NCI-H69 (cell line): ENCODE measurements around the gene USP4.
"Not testable (repeated sequence)": the region's sequence is repeated elsewhere in the genome, so short reads cannot be mapped to it uniquely, and the experiment has no call there.

Experiments
- DNase-seq: peaks from one replicate; lab custom pipeline; 2025; lab: John Stamatoyannopoulos, UW

Gene USP4

DNA sequence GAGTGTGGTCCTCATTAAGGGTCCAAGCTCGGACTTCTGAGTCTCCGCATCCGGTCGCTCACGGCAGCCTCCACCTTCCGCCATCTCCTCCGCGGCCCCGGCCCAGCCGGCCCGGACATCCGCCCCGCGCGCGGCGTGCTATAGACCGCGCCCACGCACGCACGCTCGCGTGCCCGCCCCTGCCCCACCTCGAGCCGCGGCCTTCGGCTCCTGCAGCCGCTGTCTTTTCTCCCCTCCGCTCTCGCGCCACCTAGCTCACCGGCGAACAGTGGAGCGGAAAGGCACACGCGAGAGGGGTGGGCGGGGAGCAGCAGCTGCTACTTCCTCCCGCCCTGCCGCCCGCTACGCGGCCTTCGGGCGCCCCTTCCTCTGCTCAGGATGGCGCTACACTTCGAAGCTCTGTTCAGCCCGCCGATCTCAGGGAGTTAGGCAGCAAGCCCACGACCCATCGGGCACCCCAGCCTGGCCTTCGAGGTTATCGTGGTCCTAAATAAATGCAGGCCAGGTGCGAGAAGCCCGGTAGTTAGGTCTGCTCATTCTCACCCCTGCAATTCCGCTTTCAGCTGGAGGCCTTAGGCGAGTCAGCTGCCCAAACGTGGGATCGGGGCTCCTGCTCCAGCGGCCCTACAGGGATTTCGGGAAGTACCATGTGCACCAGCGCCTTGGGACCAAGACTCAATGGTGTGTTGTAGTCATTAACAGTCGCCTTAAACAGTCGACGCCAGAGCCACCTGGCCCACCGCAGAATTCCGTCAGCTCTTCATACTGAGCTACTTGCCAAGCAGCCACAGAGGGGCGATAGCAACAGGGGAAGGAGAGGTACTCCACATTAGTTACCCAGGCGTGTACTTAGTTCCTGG, at the start of gene USP4:
USP4 (minus strand) TSS at position 113 of the 860 bp plus-strand sequence; CDS start at position 84, 29 bp downstream.
- DNase-seq: peak; percentile 92

DNA sequence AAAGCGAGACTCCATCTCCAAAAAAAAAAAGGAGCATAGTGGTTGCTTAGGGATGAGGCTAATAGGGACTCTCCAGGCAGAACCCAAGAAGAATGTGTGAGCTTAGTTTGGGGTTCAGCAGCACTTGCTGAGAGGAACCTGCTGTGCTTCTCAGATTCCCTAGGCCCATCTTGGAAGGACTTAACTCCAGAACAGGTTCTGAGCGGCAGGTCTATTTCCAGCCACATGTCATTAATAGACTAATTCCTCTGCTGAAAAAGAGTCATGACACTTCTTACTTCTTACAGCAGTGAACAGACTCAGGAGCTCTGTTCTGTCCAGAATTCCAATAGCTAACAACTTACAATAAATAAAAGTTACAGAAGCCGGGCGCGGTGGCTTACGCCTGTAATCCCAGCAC, 49.4 kb upstream of the USP4 start:
- DNase-seq: no peak

- no peak for DNase-seq
Observed at GRCh38 chr3:49388289-49388820, 48.5 kb upstream of the USP4 start.

GRCh38 chr3:49387721-49388120, 47.9 kb upstream of the USP4 start:
- no peak for DNase-seq

- no peak for DNase-seq
Observed at GRCh38 chr3:49386056-49386756, 46.4 kb upstream of the USP4 start.

DNA sequence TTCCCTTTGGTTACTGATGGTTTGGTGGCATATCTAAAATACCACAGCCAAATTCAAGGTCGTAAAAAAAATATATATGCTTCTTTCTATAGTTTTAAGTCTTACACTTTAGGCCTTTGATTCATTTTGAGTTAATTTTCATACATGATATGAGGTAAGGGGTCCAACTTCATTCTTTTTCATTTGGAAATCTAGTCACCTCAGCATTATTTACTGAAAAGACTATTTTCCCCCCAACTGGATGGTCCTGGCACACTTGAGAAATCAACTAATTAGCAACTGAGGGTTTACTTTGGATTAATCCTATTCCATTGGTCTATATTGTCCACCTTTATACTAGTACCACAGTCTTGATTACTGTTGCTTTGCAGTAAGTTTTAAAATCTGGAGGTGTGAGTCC, 45.8 kb upstream of the USP4 start:
- DNase-seq: no peak

DNA sequence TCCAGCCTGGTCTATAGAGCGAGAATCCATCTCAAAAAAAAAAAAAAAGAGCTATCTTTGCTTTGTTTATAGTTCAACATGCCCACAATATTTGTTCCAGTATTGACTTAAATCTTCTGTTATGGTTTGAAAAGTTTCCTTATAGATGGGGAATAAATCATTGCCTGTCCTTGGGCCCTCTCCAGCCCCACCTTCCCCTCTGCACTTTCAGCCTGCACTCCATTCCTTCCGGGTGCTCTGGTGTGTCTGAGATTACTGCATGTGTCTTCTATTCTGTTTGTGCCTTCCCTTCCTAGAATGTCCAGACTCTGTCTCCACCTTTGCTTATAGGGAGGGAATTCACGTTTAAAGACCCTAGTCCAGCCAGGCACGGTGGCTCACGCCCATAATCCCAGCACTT, 43.5 kb upstream of the USP4 start:
- no peak for DNase-seq

DNA sequence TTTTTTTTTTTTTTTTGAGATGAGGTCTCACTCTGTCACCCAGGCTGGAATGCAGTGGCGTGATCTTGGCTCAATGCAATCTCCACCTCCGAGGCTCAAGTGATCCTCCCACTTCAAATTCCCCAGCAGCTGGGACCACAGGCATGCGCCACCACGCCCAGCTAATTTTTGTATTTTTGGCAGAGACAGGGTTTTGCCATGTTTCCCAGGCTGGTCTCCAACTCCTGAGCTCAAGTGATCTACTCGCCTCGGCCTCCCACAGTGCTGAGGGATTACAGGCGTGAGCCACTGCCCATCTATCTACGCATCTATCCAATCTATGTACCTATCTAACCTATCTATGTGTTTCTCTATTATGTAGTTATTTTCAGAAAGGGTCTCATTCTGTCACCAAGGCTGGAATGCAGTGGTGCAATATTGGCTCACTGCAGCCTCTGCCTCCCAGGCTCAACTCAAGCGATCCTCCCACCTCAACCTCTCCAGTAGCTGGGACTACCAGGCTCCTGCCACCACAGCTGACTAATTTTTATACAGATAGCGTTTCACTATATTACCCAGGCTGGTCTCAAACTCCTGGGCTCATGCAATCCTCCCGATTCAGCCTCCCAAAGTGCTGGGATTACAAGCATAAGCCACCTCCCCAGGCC, 38.5 kb upstream of the USP4 start:
- DNase-seq: no peak

DNA sequence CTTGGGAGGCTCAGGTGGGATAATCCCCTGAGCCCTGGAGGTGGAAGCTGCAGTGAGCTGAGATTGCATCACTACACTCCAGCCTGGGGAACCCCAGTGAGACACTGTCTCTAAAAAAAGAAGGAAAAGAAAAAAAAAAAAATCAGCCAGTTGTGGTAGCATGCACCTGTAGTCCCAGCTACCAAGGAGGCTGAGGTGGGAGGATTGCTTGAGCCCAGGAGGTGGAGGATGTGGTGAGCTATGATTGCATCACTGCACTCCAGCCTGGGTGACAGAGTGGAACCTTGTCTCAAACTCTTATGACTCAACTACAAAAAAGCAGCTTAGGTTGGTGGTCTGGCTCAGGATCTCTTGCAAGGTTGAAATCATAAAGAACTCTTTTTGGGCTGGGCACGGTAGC, 37.6 kb upstream of the USP4 start:
- DNase-seq: no peak

- no peak for DNase-seq
Observed at GRCh38 chr3:49371946-49372345, 32.1 kb upstream of the USP4 start.

GRCh38 chr3:49370585-49371290, 30.9 kb upstream of the USP4 start:
- no peak for DNase-seq

DNA sequence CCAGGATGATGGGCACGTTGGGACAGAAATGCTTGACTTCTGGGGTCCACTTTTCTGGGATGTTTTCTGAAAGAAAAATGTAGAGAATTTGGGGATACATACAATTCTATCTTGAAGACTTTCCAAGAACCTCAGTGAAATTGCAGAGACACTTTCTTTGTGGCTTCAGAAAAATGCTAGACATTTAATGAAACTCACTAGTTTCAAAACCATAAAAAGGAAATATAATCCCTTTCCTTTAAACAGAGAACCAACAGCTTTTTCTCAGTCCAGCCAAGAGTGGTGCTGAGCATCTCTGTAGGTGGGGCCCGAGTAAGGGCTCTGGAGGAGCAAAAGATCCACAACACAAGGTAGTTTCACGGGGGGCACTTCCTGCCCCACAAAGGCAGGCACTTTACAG, 22.7 kb upstream of the USP4 start:
- no peak for DNase-seq

GRCh38 chr3:49359623-49360022, 19.8 kb upstream of the USP4 start:
- DNase-seq: peak; percentile 20

GRCh38 chr3:49358884-49359225, 19.0 kb upstream of the USP4 start:
- DNase-seq: peak; percentile 54

GRCh38 chr3:49358217-49358883, 18.5 kb upstream of the USP4 start, which contains the start of gene GPX1:
Gene GPX1 (minus strand): TSS chr3:49358353. CDS start chr3:49358278, 75 bp downstream.
- peak; percentile 96 for DNase-seq

DNA sequence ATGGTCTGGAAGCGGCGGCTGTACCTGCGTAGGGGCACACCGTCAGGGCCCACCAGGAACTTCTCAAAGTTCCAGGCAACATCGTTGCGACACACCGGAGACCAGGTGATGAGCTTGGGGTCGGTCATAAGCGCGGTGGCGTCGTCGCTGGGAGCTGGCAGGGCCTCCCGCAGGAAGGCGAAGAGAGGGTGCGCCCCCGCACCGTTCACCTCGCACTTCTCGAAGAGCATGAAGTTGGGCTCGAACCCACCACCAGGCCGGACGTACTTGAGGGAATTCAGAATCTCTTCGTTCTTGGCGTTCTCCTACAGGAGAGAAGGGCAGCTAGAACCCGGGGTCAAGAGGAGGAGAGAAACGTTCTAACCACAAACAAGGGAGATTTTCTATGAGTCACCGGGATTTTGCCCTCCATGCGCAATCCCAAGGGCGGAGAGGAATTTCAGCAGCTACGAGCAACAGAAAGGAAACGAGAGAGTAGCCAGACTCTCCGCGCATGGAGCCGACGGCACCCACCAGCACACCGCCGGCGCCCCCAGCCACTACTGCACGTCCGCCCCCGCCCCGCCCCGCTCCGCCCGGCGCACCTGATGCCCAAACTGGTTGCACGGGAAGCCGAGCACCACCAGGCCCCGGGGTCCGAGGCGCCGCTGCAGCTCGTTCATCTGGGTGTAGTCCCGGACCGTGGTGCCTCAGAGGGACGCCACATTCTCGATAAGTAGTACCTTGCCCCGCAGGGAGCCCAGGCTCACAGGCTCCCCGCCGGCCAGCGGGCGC, 17.8 kb upstream of the USP4 start:
- peak; percentile 52 for DNase-seq

DNA sequence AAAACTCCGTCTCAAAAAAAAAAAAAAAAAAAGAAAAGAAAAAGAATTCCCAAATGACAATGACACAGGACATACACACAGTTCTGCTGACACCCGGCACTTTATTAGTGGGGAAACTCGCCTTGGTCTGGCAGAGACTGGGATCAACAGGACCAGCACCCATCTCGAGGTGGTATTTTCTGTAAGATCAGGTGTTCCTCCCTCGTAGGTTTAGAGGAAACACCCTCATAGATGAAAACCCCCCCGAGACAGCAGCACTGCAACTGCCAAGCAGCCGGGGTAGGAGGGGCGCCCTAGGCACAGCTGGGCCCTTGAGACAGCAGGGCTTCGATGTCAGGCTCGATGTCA, 17.2 kb upstream of the USP4 start:
- not testable (repeated sequence) for DNase-seq

- DNase-seq: no peak
Observed at GRCh38 chr3:49352890-49353421, 13.1 kb upstream of the USP4 start.

- no peak for DNase-seq
Observed at GRCh38 chr3:49352281-49352680, 12.4 kb upstream of the USP4 start.

DNA sequence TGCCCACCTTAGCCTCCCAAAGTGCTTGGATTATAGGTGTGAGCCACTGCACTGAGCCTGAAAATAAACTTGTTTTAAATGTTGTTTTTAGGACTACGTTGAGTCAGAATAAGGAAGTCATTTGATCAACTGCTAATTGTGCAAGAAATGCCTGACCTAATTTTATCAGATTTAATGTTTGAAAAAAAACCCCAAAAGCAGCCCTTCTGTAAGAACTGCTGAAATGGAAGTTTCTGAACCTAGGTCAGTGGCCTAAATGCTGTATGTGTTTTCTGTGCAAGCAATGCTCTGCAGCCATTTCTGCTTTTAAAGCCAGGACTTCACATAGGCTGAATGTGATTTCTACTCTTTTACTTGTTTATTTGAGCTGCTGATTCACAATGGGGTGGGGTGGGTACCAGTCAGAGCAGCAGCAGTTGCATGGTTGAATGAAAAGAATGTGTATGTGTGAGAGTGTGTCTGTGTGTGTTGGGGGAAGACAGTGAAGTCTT, 11.7 kb upstream of the USP4 start:
- no peak for DNase-seq
